Stomach (tissue), 9 donors: ENCODE results near the gene CENPO. TPM values are rescaled to one million over a fixed set of nuclear protein-coding genes. Genes with fewer than 3 reads are reported as not detected.

Experiments
- DNase-seq, 2 donors: peaks; one replicate each; pipeline versions ENCODE4 v3.0.0 to v3.0.0-alpha.2; 2013 to 2019
- H3K27ac ChIP-seq, 5 donors: fragments of 200-600 bp in 4 of 5; sonication (generic) in 4 of 5; one replicate each; pipeline ENCODE4 v1.5.1; 2013 to 2019; ENCODE audit warnings: mild to moderate bottlenecking in 1 of 5, moderate library complexity in 1 of 5
- H3K27me3 ChIP-seq, 3 donors: fragments of 200-600 bp; sonication (generic); one replicate each; pipeline ENCODE4 v1.5.1; 2017 to 2019; ENCODE audit warnings: mixed run types in 1 of 3
- H3K36me3 ChIP-seq, 4 donors: fragments of 200-600 bp; sonication (generic); 1 replicate in 3 of 4; 2 replicates in 1 of 4; pipeline ENCODE4 v1.5.1; 2016 to 2019
- H3K4me1 ChIP-seq, 4 donors: fragments of 200-600 bp; sonication (generic); one replicate each; pipeline ENCODE4 v1.5.1; 2016 to 2019
- H3K4me3 ChIP-seq, 4 donors: fragments of 200-600 bp; sonication (generic) in 3 of 4; one replicate each; pipeline ENCODE4 v1.5.1; 2016 to 2019; ENCODE audit warnings: mild to moderate bottlenecking in 1 of 4
- H3K9me3 ChIP-seq, 4 donors: fragments of 200-600 bp; sonication (generic); one replicate each; pipeline ENCODE4 v1.5.1; 2016 to 2019
- CTCF ChIP-seq, 7 experiments: fragments of 450-650 bp in 4 of 7; fragments of 200-600 bp in 3 of 7; sonication (generic) in 3 of 7; IDR thresholded peaks; one replicate each; pipeline ENCODE4 v1.5.1; 2016 to 2019; ENCODE audit warnings: antibody characterized with exemption in 7 of 7, control low read depth in 2 of 7, mild to moderate bottlenecking in 1 of 7
- EP300 ChIP-seq: sonication (generic); formaldehyde crosslinking; IDR thresholded peaks from one replicate; pipeline ENCODE4 v1.6.1; 2017; ENCODE audit warnings: antibody characterized with exemption
- POLR2A ChIP-seq, 4 donors: fragments of 450-650 bp; IDR thresholded peaks; one replicate each; pipeline ENCODE4 v1.6.1; 2016; ENCODE audit warnings: antibody characterized with exemption in 4 of 4, control low read depth in 2 of 4, mild to moderate bottlenecking in 1 of 4, moderate library complexity in 1 of 4
- POLR2AphosphoS5 ChIP-seq, 3 donors: sonication (generic); formaldehyde crosslinking; IDR thresholded peaks; one replicate each; pipeline ENCODE4 v1.6.1; 2016; ENCODE audit warnings: antibody characterized with exemption in 3 of 3
- WGBS, 5 donors: extraction: QIAGEN DNeasy Blood & Tissue Kit in 3 of 5; methylation state at CpG; one replicate each; pipeline versions ENCODE4 v1.1.5 to v1.1.7; 2013 to 2018; 5-methylcytosine and 5-hydroxymethylcytosine counted together
- intact Hi-C: fragments of 100-400 bp; cut with DNase I; formaldehyde crosslinking; loops from one replicate; pipeline ENCODE4 v1.15.1; 2023; ENCODE audit warnings: low total_unique reads
- polyA plus RNA-seq, 3 donors: library from polyadenylated mRNA; stranded (reverse); fragments of 200-250 nt; gene quantifications; one replicate each; pipeline ENCODE4 v1.2.3, GENCODE V29; 2013
- total RNA-seq, 5 donors: library from RNA; depleted of rRNA; stranded (reverse); fragments of >200 nt; gene quantifications; one replicate each; pipeline versions ENCODE4 v1.1.0 to v1.2.3, GENCODE V29; 2014 to 2016
- donor health status: healthy with polysubstance abuse.
- donor health status: Bipolar disorder and iron deficiency.
- donor health status: healthy.

CENPO gene
- total and polyA plus RNA-seq, 8 donors, result 1.3 to 70.0 (median 5.0) TPM

DNA sequence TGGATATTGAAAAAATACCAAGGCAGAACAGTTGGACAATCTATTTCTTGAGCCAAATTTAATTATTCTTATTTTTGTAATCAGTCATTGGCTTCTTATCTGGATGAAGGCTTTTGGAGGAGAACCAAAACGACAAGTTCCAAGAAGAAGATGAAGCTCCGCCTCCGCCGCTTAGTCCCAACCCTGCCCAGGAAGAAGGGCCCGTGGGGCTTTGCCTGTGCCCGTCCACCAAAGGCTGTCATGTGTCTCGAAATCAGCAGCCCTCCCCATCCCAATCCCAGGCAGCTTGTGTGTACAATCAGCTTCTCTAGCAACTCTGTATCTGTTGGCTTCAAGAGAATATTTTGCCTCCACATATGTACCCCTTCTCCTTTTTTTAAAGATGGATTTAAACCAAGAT lies 24.6 kb upstream of the CENPO start:
- Histone ChIP-seq H3K9me3 (no peaks in the 10 kb centered on the region), H3K4me1 (no peaks in the 10 kb centered on the region), H3K36me3 (peaks cover 14 to 70% (median 64%) of the 10 kb centered on the region in 4 donors), H3K27ac (no peak overlapping the region), H3K4me3 (no peak overlapping the region), H3K27me3 (no peaks in the 10 kb centered on the region)
- TF ChIP-seq CTCF (IDR thresholded peaks at IDR 0.05), result no peak
- TF ChIP-seq EP300, result no peak
- TF ChIP-seq POLR2AphosphoS5 (IDR thresholded peaks at IDR 0.05), result no peak
- peak in 1 of 2 donors; percentile 28 for DNase-seq
- WGBS, 5 donors, result 80 to 84% (median 83%) methylated on average over 7 of the region's 7 CpGs
- intact Hi-C loops, result no loop called here

- TF ChIP-seq EP300, result no peak
- TF ChIP-seq POLR2A (IDR thresholded peaks at IDR 0.05), result no peak
- TF ChIP-seq CTCF (IDR thresholded peaks at IDR 0.05), result no peak
- TF ChIP-seq POLR2AphosphoS5 (IDR thresholded peaks at IDR 0.05), result no peak
- WGBS, 5 donors, result 85 to 87% (median 86%) methylated on average over 5 of the region's 5 CpGs
- H3K4me1 ChIP-seq, result no peaks in the 10 kb centered on the region
- intact Hi-C loops, result no loop called here
- no peaks in the 10 kb centered on the region for H3K9me3 ChIP-seq
- no peak overlapping the region for H3K4me3 ChIP-seq
- no peaks in the 10 kb centered on the region for H3K27me3 ChIP-seq
- peaks cover 5 to 46% (median 41%) of the 10 kb centered on the region in 4 donors for H3K36me3 ChIP-seq
- H3K27ac ChIP-seq, result no peak overlapping the region
- DNase-seq, result no peak
These were observed 22.2 kb upstream of the CENPO start for GRCh38 chr2:24771061-24771460.

DNA sequence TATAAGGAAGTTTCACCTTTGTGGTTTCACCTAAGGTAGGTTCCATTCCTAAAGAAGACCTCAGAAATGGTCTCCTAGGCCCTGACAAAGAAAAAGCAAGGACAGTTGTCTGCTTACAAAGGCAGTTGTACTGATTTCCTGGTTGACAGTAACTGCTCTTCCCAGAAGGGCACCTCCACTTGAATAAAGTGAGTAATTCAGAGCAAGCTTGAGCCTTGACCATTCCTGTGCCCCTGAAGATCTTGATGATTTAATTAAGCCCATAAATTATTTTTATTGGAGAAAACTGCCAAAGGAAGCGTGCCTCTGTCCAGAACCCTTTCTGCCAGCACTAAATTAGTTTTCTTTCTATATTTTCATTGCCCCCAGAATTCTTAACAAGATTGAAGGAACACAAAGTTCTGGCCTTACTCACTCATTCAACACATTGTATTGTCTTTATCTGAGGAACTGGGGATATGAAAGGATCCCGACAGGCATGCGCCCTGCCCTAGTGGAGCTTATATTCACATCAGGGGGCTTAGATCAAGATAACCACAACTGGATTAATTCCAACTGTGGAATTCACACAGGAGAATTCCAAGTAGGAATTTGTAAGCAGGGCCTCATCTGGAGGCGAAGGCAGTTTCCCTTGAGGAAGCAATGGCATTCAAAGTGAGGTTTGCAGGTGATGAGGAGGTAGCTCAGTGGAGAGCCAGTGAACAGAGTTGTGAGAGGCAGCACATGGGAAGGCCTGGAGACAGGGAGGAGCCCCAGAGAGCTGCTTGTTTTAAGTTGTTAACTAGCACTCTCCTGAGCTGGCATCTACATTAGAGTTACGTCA lies 21.2 kb upstream of the CENPO start:
- Histone ChIP-seq H3K36me3 (peaks cover 5 to 37% (median 37%) of the 10 kb centered on the region in 4 donors), H3K27me3 (no peaks in the 10 kb centered on the region), H3K9me3 (no peaks in the 10 kb centered on the region), H3K4me3 (no peak overlapping the region), H3K4me1 (no peaks in the 10 kb centered on the region), H3K27ac (no peak overlapping the region)
- TF ChIP-seq POLR2A (IDR thresholded peaks at IDR 0.05) (no peak), CTCF (IDR thresholded peaks at IDR 0.05) (no peak), EP300 (no peak), POLR2AphosphoS5 (IDR thresholded peaks at IDR 0.05) (no peak)
- intact Hi-C loops, result no loop called here
- DNase-seq, result no peak
- 89 to 96% (median 90%) methylated on average over 5 of the region's 5 CpGs for WGBS, 5 donors

- Histone ChIP-seq H3K4me1 (no peaks in the 10 kb centered on the region), H3K27ac (no peak overlapping the region), H3K27me3 (no peaks in the 10 kb centered on the region), H3K4me3 (no peak overlapping the region), H3K36me3 (peaks cover 5 to 14% (median 13%) of the 10 kb centered on the region in 4 donors), H3K9me3 (no peaks in the 10 kb centered on the region)
- TF ChIP-seq CTCF (IDR thresholded peaks at IDR 0.05), result no peak
- TF ChIP-seq EP300, result no peak
- TF ChIP-seq POLR2A (IDR thresholded peaks at IDR 0.05), result no peak
- no peak for TF ChIP-seq POLR2AphosphoS5 (IDR thresholded peaks at IDR 0.05)
- WGBS, 5 donors, result 69 to 84% (median 74%) methylated on average over 3 of the region's 3 CpGs
- DNase-seq, result no peak
- intact Hi-C loops, result no loop called here
These were observed 18.9 kb upstream of the CENPO start for GRCh38 chr2:24774373-24774772.
